Fibroblast of gingiva (primary cell): ENCODE results near the gene C2CD2.

Source experiments
- DNase-seq: peaks from one replicate; pipeline ENCODE4 v3.0.0-alpha.2; 2011; ENCODE audit warnings: low read depth

C2CD2 gene

DNA sequence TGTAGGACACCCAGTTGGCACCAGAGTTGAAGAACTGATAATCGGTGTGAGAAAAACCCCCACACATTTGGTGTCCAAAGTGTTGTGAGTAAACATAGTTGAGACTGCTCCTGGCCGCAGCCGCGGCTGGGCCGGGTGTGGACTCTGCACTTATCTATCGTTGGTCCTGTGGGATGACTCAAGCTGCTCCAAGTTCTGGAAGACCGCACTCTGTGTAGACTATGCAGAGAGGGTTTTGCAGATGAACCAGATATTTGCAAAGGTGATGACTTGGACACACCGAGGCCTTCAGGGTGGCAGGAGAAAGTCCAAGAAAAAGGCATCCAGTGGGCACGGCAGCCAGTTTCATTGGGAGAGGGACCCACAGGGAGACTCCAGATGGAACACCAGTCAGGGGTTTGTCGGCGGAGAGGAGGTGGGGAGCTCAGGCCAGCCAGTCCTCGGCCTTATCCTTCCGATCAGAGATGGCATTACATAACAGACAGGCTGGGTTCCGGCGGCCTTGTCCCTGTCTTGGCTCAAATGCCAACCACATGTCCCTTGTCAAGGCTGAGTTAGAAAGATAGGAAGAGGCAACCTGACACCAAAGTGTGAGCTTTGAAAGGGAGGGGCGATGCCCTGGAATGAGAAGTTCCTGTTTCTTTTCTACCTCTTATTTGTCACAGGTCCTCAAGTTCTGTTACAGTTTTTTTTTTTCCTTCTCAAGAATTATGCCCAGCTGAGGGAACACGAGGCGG, 21.1 kb downstream of the C2CD2 start:
- no peak for DNase-seq

DNA sequence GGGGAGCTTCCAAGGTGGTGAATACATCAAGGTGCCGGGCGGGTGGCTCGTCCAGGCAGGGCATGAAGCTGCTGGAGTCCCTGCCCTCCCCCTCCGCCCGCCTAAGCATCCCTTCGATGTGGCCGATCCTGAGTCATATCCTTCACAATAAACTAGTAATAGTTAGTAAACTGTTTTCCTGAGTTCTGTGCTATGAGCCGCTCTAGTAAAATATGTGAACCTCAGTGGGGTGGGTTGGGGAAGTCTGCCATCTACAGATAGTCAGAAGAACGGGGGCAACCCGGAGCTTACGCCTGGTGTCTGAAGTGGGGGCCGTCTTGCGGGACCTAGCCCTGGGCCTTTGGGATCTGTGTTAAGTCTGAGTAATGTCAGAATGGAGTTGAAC, 21.6 kb downstream of the C2CD2 start:
- peak; percentile 33 for DNase-seq

DNA sequence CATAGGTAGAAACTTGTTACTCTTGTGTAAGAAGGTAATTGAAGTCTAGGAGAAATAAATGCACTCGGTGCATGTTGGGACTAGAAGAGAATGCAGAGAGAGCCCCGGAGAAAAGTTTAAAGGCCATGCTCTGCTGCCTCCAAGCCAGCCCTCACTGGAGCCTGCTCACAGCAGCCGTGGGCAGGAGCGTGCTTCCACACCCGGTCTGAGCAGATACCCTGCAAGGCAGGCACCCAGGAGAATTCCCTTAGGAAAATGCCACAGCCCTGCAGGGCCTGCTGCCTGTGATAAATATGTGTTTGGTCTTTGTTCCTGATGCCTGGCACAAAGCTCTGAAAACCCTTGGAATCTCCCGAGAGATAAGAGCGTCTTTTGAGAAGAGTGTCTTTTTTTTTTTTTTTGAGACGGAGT, 22.8 kb downstream of the C2CD2 start:
- DNase-seq = no peak

DNA sequence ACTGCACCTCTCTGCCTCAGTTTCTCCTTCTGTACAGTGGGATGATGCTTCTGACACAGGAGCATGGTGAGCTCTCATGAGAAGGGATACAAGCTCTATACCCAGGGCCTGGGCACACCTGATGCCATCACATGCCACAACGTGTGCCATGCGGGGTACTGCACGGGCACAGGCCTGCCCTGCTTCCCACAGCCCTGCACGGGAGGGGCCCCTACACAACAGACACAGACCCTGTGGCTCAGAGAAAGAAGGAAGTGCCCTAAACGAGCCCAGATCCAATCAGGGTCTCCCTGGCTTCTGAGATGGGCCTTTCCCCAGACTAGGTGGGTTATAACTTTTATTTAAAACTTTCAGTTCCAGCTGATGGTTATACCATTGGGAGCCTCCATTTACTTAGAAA, 24.6 kb downstream of the C2CD2 start:
- no peak for DNase-seq

DNA sequence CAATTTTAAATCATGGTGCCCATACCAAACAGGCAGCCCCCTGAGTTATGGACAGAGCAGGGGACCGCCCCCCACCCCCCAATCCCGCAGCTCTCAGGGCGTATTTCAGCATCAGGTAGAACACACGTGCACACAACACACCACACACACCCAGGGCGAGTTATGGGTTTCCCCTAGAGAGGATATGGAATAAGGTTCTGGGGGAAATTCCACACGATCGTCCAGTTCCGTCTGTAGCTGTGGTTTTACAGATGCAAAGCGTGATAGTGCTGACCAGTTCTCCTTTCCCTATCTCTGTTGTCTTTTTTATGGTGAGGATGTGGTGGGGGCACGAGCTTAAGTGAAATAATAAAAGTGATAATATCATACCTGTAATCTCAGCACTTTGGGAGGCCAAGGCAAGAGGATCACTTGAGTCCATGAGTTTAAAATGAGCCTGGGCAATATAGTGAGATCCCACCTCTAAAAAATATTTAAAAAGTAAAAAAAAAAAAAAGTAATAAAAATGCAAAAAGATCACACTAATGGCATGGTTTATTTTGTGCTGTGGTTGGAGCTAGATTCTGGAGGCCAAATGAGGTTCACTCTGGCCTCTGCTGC, 25.1 kb downstream of the C2CD2 start:
- DNase-seq = no peak

DNA sequence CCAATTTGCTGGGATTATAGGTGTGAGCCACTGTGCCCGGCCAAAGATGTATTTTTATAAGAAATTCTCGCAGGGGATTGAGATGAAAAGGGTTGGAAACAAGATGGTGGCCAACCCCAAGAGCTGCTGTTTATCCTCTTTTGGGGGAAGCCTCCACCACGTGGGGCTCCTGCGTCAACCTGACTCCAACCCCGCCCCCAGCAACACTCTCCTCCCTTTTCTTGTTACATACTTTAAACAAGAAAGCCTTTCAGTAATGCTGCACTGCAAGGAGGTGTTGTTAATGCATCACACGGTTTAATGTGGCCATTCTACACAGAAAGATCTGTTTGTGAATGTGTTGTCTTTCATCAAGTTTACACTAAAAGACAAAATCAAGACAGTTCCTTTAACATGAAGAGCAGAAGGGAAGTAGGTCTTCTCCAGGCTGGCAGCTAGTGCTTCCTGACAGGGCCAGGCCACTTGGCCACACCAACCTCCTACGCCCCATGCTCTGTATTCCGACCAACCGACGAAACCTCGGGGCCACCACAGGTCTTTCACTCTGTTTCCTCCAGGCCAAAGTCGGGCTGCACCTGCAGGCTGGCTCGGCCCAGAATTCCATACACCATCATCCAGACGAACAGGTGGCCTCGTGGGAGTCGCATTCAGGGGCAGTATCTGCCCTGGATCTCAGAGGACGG, 25.9 kb downstream of the C2CD2 start:
- DNase-seq = no peak

DNA sequence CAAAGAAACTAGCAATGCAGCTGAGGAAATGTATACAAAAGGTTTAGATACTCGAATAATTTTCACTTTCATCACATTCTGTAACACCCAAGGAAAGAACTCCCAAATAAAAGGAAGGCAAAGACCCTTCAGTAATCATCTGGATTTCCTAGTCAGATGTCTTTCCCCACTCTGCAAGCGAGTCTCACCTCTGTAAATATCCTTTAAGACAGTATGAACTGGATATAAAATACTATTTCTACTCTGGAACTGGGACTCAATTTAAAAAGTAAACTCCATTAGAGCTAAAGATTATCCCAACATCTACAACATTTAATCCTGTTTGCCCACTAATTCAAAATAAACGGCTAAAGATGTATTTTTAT, 27.0 kb downstream of the C2CD2 start:
- no peak for DNase-seq

DNA sequence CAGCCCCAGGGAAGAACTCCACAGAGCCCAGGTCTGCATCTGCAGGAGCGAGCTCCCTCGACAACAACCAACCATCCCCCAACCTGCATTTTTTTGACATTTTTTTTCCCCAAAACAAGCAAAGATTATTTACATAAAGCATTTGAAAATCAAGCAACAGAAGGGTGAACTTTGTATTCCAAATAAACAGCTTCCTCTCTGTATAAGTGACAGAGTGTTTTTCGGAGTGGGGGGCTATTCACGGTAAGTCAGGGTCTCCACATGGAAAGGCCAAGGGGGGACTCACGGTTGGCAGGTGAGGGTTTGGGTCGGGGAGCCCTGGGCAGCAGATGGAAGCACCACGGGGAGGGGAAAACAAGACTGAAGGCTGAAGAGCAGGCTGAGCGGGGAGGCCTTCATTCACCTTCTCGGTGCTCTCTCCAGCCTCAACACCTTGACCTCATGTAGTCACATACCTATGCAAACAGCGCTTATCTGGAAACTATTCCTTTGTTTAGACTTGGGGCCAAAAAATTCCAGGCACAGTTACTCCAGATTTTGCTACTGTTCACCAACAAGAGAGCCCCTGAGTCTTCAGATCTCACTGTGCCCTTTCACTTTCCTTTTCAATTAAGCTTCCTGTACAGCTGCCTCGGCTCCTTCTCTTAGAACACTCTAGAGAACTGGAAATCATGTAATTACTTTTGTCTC, 27.6 kb downstream of the C2CD2 start:
- peak; percentile 45 for DNase-seq

DNA sequence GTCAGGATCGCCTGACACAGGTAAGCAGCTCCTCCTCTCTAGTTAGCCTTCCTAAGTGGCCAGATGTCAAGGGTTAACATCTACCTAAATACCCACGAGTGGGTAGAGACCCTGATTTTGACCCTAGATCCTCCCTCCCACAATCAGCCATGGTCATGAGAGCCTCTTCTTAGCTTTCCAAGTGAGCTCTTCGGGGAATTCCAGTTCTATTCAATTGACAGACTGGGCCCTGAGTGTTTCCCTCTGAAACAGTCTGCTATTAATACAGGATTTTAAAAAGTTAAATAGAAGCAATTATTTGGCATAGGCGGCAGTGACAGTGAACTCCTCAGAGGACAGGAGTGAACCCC, 28.1 kb downstream of the C2CD2 start:
- no peak for DNase-seq

DNA sequence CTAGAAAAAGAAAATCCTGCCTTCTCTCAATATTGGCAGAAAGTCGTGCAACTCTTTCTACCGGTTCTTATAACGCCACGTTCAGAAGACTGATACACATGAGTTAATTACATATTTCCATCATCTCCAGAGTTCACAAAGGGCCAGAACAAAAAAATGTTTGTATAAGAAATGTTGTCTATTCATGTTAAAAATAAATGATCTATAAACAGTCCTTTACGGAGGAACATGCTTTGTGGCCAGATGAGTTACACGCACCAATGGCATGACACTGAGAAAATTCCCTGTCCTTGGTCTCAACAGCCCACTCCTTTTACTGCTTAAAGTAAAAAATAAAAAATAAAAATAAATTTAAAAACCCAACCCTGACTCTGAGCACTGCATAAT, 29.5 kb downstream of the C2CD2 start:
- DNase-seq = peak; percentile 67

DNA sequence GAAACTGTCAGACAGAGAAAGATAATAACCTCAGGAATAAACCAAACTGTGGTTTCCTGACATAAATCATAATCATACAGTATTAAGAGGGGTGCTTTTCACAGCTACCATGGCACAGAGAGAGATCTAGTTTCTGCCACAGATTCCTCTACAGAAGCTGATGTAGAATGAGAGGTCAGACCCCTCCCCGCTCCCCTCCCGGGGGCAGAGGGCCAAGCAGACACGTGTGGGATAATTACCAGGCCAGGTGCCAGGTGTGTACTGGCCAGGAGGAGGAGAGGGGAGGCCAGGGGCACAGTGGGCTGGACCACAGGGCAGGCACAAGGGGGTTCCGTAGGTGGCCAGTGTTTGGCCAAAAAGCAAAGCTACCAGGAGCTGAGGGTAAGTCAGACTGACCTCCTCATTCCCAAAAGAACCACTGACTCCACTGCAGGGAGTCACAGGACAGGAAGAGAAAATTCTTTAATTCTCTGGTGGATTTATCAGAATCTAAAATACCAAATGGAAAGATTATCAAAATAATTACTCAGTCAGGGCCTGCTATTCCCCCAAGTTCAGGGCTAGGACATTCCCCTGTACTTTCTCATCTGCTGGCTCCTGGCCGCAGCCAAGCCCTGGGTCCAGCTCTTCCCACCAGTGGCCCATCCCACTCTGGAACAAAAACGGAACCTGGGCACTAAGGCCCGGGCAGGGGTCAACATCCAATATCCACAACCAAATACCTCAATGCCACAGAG, 30.0 kb downstream of the C2CD2 start:
- peak; percentile 87 for DNase-seq

DNA sequence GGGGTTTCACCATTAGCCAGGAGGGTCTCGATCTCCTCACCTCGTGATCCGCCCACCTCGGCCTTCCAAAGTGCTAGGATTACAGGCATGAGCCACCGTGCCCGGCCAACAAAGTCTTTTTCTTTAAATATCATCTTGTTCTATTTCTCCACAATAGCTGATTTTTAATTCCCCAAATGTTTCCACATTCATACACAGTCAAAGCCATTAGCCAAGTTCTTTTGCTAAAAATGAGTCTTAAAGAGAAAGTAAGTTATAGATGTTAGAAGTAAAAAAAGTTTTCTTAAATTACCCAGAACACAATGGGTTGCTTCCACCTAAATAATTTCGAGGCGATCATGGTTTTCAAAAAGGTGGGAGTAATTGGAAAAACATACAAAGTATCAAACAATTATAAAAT, 30.6 kb downstream of the C2CD2 start:
- DNase-seq = peak; percentile 32

DNA sequence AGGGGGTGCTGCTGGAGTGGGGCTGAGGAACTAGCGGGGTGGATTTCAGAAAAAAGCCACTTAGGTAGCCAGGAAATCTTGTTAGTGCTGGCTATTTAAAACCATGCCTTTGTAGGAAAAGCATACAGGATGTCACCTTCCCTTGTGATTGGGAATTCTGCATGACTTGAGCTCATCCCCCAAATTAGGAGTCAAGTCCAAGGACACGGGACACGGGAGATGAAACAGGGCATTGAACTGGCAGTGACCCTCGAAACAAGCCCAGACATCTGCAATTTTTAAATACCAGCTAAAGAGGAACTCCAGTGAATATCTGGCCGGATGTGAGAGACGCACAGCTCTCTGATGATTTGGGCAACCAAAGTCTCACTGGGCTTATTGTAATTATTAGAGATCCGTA, 32.8 kb downstream of the C2CD2 start:
- no peak for DNase-seq

DNA sequence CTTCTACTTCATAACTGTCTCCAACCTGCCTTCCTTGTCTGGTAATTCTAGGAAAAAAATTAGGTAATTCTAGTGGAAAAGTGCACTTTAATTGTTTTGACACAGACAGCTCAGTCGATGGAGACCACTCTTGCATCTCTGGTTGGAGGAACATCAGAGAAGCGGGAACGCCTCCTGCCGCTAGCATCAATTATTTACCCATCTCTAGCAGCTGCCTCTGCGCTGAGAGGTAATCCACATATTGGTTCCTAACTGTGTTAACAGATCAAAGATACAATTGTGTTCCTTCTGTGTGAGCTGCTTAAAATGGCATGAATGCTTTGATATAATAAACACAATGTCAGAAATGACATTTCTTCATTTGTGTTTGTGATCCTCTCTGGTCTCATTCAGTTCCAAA, 33.3 kb downstream of the C2CD2 start:
- no peak for DNase-seq

DNA sequence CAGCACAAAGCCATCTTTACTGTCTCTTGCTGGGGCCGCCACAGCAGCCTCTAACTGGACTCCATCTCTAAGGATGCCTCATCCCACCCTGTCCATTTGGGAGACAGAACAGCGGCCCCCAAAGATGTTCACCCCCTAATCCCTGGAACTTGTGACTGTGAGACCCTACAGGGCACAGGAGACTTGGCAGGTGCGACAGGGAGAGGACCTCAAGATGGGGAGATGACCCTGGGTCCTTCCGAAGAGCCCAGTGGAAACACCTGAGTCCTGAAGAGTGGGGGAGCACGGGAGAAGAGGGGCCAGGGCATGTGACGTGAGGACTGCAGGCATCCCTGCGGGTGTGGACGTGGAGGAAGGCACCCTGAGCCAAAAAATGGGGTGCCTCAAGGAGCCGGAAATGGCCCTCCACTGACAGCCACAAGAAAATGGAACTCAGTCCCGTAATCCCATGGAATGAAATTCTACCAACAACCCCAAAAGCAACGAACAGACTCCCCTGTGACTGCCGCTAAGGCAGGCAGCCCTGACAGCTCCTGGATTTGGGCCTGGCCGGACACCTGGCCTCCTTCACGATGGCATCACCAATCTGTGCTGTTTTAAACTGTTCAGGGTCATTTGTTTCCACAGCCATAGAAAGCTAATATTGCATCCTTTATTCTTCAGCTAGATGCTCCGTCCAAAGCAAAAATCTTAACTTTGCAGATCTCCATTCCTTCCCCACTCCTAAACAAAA, 34.0 kb downstream of the C2CD2 start:
- no peak for DNase-seq

DNA sequence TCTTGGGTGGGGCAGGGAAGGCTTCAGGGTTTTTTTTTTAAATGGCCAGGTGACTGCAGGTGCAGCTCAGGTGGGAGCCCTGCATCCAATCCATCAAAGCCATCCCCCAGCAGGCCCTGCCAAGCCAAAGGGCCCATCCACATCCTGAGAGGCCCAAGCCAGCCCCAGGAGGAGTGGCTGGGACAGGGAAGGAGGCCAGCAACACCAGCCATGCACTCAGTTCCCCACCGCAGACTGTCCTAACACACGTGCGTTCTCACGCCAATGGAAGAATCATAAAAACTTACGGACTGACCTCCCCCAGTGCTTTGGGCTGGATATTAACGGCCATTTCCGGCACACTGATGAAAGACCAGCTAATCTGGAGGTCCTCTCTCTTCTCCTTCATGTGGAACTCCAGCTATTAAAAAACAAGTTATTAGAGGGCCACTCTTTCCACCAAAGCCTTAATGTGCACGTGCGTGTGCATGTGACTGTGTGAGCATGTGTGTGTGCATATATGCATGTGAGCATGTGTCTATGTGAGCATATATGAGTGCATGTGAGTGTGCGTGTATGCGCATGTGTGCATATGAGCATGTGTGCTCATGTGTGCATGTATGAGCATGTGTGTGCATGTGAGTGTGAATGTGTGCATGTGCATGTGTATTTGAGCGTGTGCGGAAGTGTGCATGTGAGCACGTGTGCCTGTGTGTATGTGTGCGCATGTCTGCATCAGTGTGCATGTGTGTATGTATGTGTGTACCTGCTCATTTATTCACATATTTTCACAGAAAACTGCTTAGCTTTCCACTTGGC, 35.1 kb downstream of the C2CD2 start:
- no peak for DNase-seq

DNA sequence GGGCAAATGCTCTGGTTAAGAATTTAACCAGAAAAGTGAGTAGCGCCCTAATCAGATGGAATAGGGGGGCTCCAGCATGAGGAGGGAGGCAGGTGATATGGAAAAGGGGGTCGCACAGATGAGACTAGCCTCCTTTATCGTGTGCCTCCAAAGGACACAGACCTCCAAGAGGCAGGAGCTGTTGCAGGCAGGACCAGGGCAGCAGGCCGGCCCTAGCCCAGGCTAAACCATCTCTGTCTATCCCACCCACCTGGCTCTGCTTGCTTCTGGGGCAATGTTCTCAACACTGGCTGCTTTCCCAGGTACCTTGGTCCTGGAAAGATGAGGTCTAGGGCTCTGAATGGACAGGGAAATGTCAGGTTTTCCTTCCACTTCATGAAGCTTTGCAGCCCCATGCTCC, 36.3 kb downstream of the C2CD2 start:
- DNase-seq = no peak

DNA sequence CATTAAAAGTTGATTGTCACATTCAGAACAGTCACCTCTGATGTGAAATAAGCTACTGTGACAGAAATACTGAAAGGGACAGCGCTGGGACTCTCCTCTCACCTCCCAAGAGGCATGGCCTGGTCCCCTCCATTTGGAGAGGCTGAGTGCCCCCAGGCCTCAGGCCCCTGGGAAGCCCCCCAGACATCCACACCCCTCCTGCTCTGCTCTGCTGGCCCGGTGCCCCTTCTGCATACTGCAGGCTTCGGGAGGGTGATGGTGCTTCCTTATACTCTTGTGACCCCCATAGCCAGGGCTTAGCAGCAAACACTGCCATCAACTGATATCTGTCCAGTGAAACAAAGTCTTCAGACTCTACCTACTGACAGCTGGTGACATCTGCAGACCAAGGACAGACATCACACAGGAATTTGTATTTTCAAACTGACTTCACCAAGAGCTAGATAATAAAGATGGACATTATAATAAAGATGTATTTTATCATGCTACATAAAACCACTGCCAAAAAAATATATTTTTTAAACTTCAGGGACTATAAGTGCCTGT, 36.9 kb downstream of the C2CD2 start:
- DNase-seq = no peak

DNA sequence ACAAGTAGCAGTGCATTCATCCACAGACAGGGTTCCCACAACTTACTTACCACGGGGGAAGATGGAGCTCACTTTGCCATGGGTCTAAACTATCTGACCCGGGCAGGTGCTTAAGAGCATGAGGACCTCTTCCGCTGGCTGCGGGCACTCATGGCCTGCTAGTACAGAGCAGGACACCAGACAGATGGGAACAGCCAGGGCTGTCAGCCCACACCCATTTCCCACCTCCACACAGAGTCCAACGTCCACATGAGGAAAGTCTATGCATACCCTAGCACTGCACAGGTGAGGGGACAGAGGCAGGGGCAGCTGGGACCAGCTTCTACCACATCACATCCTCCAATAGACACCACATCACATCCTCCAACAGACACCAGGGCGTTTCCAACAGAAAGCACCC, 38.9 kb downstream of the C2CD2 start:
- DNase-seq = no peak

DNA sequence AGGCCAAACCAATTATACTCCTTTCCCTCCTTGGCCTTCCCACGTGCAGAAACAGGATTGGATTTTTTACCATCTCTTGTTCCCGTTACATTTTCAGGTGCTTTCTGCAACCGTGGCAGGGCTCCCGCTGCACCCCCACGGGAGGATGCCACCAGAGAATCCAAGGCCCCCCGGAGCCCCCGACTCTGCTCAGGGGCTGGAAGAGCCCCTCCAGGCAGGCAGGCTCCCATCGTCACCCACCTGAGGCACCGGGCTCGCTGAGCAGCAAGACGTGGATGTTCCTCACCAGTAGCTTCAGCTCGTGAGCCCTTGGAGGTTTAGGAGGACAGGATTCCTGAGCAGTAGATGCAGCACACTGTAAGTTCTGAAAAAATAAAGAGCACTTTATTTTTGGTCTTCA, 39.5 kb downstream of the C2CD2 start:
- DNase-seq = no peak

DNA sequence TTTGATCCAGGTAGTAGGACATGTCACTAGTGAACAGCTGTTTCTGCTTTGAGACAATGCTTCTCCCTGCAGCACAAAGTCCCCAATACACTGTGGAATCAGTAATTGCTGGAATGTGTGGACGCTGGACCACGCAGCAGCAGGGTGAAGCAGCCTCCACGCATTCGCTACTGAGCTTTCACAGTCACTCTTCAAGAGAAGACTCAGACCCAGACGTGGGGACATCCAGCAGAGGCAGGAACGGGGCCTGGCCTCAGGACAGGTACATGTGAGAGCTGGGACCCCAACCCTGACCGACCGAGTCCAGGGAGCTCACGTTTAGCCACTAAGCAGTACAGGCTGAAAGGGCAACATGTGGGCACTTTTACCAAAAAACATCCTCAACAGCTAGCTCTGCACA, 40.6 kb downstream of the C2CD2 start:
- DNase-seq = no peak
